IMR-90 (cell line): ENCODE measurements around the gene PHF3. TPM values are rescaled to one million over a fixed set of nuclear protein-coding genes. Genes with fewer than 3 reads are reported as not detected.

ENCODE experiments used
- ATAC-seq: fragments of 200-7000 bp; cut with Tn5 transposase; 2 replicates; pipeline ENCODE4 v1.9.1; 2020; ENCODE audit warnings: low read depth, mild to moderate bottlenecking, moderate library complexity
- BruUV-seq: library from RNA; stranded (reverse); fragments of 400-500 nt; replicated peaks from 2 replicates; lab custom pipeline; 2021; lab: Mats Ljungman, UMichigan
- CTCF ChIA-PET: fragments of 300-600 bp; formaldehyde crosslinking; extraction: SDS; loops from one replicate; lab custom pipeline; 2021; ENCODE audit warnings: antibody characterized with exemption; lab: Yijun Ruan, JAX
- POLR2A ChIA-PET: fragments of 300-600 bp; sonication (Branson Sonifier 250); formaldehyde crosslinking; loops from one replicate; lab custom pipeline; 2022; ENCODE audit warnings: antibody characterized with exemption; ENCODE audit not compliant: unreplicated experiment; lab: Charles Lee
- DNase-seq: peaks from one replicate; pipeline ENCODE4 v3.0.0; 2013
- H2AFZ ChIP-seq: replicated peaks from 2 replicates; pipeline ENCODE3; 2013; ENCODE audit warnings: low read length, mild to moderate bottlenecking; ENCODE audit not compliant: poor library complexity
- H2AK5ac ChIP-seq: 2 replicates; pipeline ENCODE4 v1.6.1; 2013; ENCODE audit warnings: low read depth, low read length, inconsistent platforms
- H2AK9ac ChIP-seq: replicated peaks from 2 replicates; pipeline ENCODE3; 2013; ENCODE audit warnings: mild to moderate bottlenecking, low read depth, low read length, moderate library complexity; ENCODE audit not compliant: poor library complexity
- H2BK120ac ChIP-seq: 2 replicates; pipeline ENCODE4 v1.6.1; 2013; ENCODE audit warnings: low read depth, low read length, inconsistent platforms
- H2BK15ac ChIP-seq: 3 replicates; pipeline ENCODE4 v1.6.1; 2013; ENCODE audit warnings: low read depth, low read length, inconsistent platforms
- H2BK20ac ChIP-seq: 2 replicates; pipeline ENCODE4 v1.6.1; 2013; ENCODE audit warnings: low read depth, mild to moderate bottlenecking, inconsistent platforms, low read length, moderate library complexity
- H2BK5ac ChIP-seq: 2 replicates; pipeline ENCODE4 v1.6.1; 2013; ENCODE audit warnings: mild to moderate bottlenecking, low read depth, low read length, inconsistent platforms; ENCODE audit not compliant: poor library complexity, severe bottlenecking
- H3K14ac ChIP-seq: replicated peaks from 2 replicates; pipeline ENCODE4 v1.6.1; 2013; ENCODE audit warnings: low read depth, low read length, inconsistent platforms
- H3K18ac ChIP-seq: 2 replicates; pipeline ENCODE4 v1.6.1; 2013; ENCODE audit warnings: low read depth, low read length, control low read depth
- H3K23ac ChIP-seq: 2 replicates; pipeline ENCODE4 v1.6.1; 2013; ENCODE audit warnings: low read depth, low read length, inconsistent platforms
- H3K27ac ChIP-seq: 2 replicates; pipeline ENCODE4 v1.5.1; 2013; ENCODE audit warnings: mild to moderate bottlenecking, control low read depth, low read length; ENCODE audit not compliant: insufficient read depth
- H3K27me3 ChIP-seq: 2 replicates; pipeline ENCODE4 v1.6.1; 2013; ENCODE audit warnings: low read length; ENCODE audit not compliant: control insufficient read depth, insufficient read depth
- H3K36me3 ChIP-seq: 2 replicates; pipeline ENCODE4 v1.6.1; 2013; ENCODE audit warnings: low read length, mixed read lengths; ENCODE audit not compliant: control insufficient read depth, insufficient read depth
- H3K4ac ChIP-seq: 2 replicates; pipeline ENCODE4 v1.6.1; 2013; ENCODE audit warnings: low read depth, low read length, inconsistent platforms
- H3K4me1 ChIP-seq: 2 replicates; pipeline ENCODE4 v1.6.1; 2013; ENCODE audit warnings: low read length, mixed read lengths; ENCODE audit not compliant: control insufficient read depth, insufficient read depth
- H3K4me2 ChIP-seq: 2 replicates; pipeline ENCODE4 v1.6.1; 2013; ENCODE audit warnings: low read depth, mild to moderate bottlenecking, control low read depth, low read length, moderate library complexity
- H3K4me3 ChIP-seq: 2 replicates; pipeline ENCODE4 v1.5.1; 2013; ENCODE audit warnings: low read depth, mild to moderate bottlenecking, control low read depth, low read length, moderate library complexity; ENCODE audit not compliant: insufficient read depth
- H3K56ac ChIP-seq: 2 replicates; pipeline ENCODE4 v1.6.1; 2013; ENCODE audit warnings: low read length, inconsistent platforms; ENCODE audit not compliant: insufficient read depth; ENCODE audit errors: extremely low read depth
- H3K79me1 ChIP-seq, 2 experiments: 2 replicates each; pipeline ENCODE4 v1.6.1; 2013; ENCODE audit warnings: low read length in 2 of 2, inconsistent platforms in 1 of 2, low read depth in 1 of 2
- H3K9ac ChIP-seq: 2 replicates; pipeline ENCODE4 v1.6.1; 2013; ENCODE audit warnings: low read depth, low read length, control low read depth
- H3K9me1 ChIP-seq: 2 replicates; pipeline ENCODE4 v1.6.1; 2013; ENCODE audit warnings: low read length, inconsistent platforms; ENCODE audit not compliant: insufficient read depth
- H3K9me3 ChIP-seq: 2 replicates; pipeline ENCODE4 v1.6.1; 2013; ENCODE audit warnings: low read length; ENCODE audit not compliant: control insufficient read depth, insufficient read depth
- H4K20me1 ChIP-seq: 2 replicates; pipeline ENCODE4 v1.6.1; 2013; ENCODE audit warnings: low read length, inconsistent platforms; ENCODE audit not compliant: insufficient read depth
- H4K5ac ChIP-seq: 2 replicates; pipeline ENCODE4 v1.6.1; 2013; ENCODE audit warnings: mild to moderate bottlenecking, low read depth, low read length, control low read depth
- H4K8ac ChIP-seq, 2 experiments: 2 replicates each; pipeline ENCODE4 v1.6.1; 2013; ENCODE audit warnings: low read depth in 2 of 2, low read length in 2 of 2, control low read depth in 1 of 2, inconsistent platforms in 1 of 2
- H4K91ac ChIP-seq: 2 replicates; pipeline ENCODE4 v1.6.1; 2013; ENCODE audit warnings: low read depth, low read length, inconsistent platforms; ENCODE audit not compliant: insufficient read depth
- MAFK ChIP-seq: IDR thresholded peaks from 2 replicates; pipeline ENCODE4 v1.6.1; 2012; ENCODE audit warnings: low read depth, low read length, improper control_type of control experiment
- MXI1 ChIP-seq: IDR thresholded peaks from 2 replicates; pipeline ENCODE4 v1.6.1; 2012; ENCODE audit warnings: low read depth, mild to moderate bottlenecking, low read length, moderate library complexity, borderline replicate concordance
- POLR2A ChIP-seq: IDR thresholded peaks from 2 replicates; pipeline ENCODE4 v1.6.1; 2012; ENCODE audit warnings: mild to moderate bottlenecking, low read depth, low read length
- RFX5 ChIP-seq: IDR thresholded peaks from 2 replicates; pipeline ENCODE4 v1.8.0; 2012; ENCODE audit warnings: low read depth, mild to moderate bottlenecking, low read length, moderate library complexity
- dilution Hi-C: fragments of 300-500 bp; cut with HindIII; formaldehyde crosslinking; loops from one replicate; pipeline ENCODE4 v1.14.3; 2018; ENCODE audit warnings: low sequenced_read_pairs; ENCODE audit not compliant: unreplicated experiment
- in situ Hi-C: fragments of 300-500 bp; cut with MboI; formaldehyde crosslinking; loops from 3 replicates; pipeline ENCODE4 v1.14.3; 2019; ENCODE audit warnings: low sequenced_read_pairs, inconsistent platforms, mixed read lengths
- intact Hi-C: fragments of 100-400 bp; cut with micrococcal nuclease; formaldehyde crosslinking; loops from 2 replicates; pipeline ENCODE4 v1.10.0; 2022
- polyA plus RNA-seq, 3 experiments: library from polyadenylated mRNA; depleted of rRNA; stranded (reverse); fragments of >200 nt; gene quantifications; 2 replicates each; pipeline ENCODE4 v1.2.3, GENCODE V29; 2012; ENCODE audit warnings: low replicate concordance in 1 of 3
- total RNA-seq: library from RNA; depleted of rRNA; stranded (reverse); fragments of >200 nt; gene quantifications from 2 replicates; pipeline ENCODE4 v1.2.3, GENCODE V29; 2012
- TF ChIP-seq, protein P1 (sequence below): conservative IDR thresholded peaks from 2 replicates; pipeline ENCODE4 v1.5.1; 2012; ENCODE audit warnings: mild to moderate bottlenecking, low read depth, low read length, improper control_type of control experiment

The PHF3 gene
- total and polyA plus RNA-seq, 2 of the 4 experiments (the other 2 are of a cell fraction) = 5.6 to 27.8 TPM

DNA sequence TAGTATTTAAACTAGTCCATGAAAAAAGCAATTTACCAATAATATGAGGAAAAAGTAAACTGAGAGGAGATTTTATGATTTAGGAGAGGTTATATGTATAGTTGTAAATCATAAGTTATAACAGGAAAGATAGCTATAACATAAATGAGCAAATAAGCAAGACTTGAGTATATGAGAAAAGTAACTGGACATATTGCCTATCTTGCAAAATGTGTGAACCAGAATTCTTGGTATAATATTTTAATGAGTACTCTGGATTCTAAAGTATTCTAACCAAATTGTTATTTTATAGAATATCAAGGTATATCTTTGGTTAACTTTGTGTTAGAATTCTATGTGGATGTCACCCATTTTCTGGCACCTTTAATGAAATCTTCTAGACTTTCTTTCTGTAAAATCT is 124.6 kb downstream of the PHF3 start:
- no peak overlapping the region for H3K14ac ChIP-seq
- in situ Hi-C loops = loop anchor here (5.0 kb wide), 2 partner anchors 163 to 408 kb away; no protein-coding TSS in a partner anchor
- TF ChIP-seq RFX5 = no peak
- TF ChIP-seq, protein P1, sequence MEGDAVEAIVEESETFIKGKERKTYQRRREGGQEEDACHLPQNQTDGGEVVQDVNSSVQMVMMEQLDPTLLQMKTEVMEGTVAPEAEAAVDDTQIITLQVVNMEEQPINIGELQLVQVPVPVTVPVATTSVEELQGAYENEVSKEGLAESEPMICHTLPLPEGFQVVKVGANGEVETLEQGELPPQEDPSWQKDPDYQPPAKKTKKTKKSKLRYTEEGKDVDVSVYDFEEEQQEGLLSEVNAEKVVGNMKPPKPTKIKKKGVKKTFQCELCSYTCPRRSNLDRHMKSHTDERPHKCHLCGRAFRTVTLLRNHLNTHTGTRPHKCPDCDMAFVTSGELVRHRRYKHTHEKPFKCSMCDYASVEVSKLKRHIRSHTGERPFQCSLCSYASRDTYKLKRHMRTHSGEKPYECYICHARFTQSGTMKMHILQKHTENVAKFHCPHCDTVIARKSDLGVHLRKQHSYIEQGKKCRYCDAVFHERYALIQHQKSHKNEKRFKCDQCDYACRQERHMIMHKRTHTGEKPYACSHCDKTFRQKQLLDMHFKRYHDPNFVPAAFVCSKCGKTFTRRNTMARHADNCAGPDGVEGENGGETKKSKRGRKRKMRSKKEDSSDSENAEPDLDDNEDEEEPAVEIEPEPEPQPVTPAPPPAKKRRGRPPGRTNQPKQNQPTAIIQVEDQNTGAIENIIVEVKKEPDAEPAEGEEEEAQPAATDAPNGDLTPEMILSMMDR = no peak
- TF ChIP-seq POLR2A = no peak
- TF ChIP-seq MAFK = peak; percentile 23; the same call in 1 of the 2 replicates
- TF ChIP-seq MXI1 = no peak
- ChIA-PET CTCF (no interaction called here), POLR2A (no interaction called here)
- H3K79me1 ChIP-seq = no peaks in the 10 kb centered on the region
- no peak overlapping the region for H4K8ac ChIP-seq
- H3K4ac ChIP-seq = no peak overlapping the region
- no peaks in the 10 kb centered on the region for H3K36me3 ChIP-seq
- DNase-seq (no peak), ATAC-seq (no peak)
- no peak overlapping the region for H4K91ac ChIP-seq
- H2BK20ac ChIP-seq = no peak overlapping the region
- no peak overlapping the region for H3K56ac ChIP-seq
- no peak overlapping the region for H2BK120ac ChIP-seq
- H3K4me1 ChIP-seq = no peaks in the 10 kb centered on the region
- no peak overlapping the region for H2AK5ac ChIP-seq
- no peak overlapping the region for H3K4me3 ChIP-seq
- no peak overlapping the region for H2BK5ac ChIP-seq
- no peaks in the 10 kb centered on the region for H3K9me1 ChIP-seq
- H2BK15ac ChIP-seq = no peak overlapping the region
- H3K27me3 ChIP-seq = peaks cover 4% of the 10 kb centered on the region
- no TSS peak for BruUV-seq
- no peaks in the 10 kb centered on the region for H3K9me3 ChIP-seq
- no peak overlapping the region for H3K27ac ChIP-seq
- dilution Hi-C loops = no loop called here
- no peak overlapping the region for H2AK9ac ChIP-seq
- no peak overlapping the region for H2AFZ ChIP-seq
- H4K20me1 ChIP-seq = no peaks in the 10 kb centered on the region
- H3K18ac ChIP-seq = no peak overlapping the region
- no peak overlapping the region for H3K9ac ChIP-seq
- intact Hi-C loops = no loop called here
- H4K5ac ChIP-seq = no peak overlapping the region
- H3K23ac ChIP-seq = no peak overlapping the region
- no peak overlapping the region for H3K4me2 ChIP-seq
